Measurements from ENCODE around the gene MSH5. TPM values are rescaled to one million over a fixed set of nuclear protein-coding genes. Genes with fewer than 3 reads are reported as not detected.

The MSH5 gene
- total and polyA plus RNA-seq, 9 donors = 4.8 to 19.1 (median 9.1) TPM

DNA sequence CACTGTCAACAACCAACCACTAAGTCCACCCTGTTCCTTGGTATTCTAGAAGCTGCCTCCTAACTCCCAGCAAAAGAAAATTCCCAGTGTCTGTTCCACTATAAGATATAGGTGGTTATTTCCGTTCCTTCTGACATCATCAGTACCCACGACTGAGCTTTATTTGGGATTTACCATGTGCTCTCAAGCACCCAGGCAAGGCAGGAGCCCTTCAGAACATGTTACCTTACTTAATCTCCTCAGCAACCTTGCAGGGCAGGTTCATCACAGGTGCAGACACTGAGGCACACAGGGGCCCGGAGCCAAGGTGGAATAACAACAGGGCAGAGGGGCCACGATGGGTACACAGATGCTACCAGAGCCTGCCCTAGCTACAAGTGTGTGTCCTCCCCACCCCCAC, 47.5 kb upstream of the MSH5 start:
- H3K4me3 ChIP-seq = no peak overlapping the region
- WGBS, 3 donors = 82 to 86% (median 86%) methylated on average over 4 of the region's 4 CpGs
- no peak overlapping the region for H3K27ac ChIP-seq
- no peaks in the 10 kb centered on the region for H3K36me3 ChIP-seq
- TF ChIP-seq, protein P1, sequence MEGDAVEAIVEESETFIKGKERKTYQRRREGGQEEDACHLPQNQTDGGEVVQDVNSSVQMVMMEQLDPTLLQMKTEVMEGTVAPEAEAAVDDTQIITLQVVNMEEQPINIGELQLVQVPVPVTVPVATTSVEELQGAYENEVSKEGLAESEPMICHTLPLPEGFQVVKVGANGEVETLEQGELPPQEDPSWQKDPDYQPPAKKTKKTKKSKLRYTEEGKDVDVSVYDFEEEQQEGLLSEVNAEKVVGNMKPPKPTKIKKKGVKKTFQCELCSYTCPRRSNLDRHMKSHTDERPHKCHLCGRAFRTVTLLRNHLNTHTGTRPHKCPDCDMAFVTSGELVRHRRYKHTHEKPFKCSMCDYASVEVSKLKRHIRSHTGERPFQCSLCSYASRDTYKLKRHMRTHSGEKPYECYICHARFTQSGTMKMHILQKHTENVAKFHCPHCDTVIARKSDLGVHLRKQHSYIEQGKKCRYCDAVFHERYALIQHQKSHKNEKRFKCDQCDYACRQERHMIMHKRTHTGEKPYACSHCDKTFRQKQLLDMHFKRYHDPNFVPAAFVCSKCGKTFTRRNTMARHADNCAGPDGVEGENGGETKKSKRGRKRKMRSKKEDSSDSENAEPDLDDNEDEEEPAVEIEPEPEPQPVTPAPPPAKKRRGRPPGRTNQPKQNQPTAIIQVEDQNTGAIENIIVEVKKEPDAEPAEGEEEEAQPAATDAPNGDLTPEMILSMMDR (IDR thresholded peaks at IDR 0.05) = no peak
- intact Hi-C loops (cut with DNase I) = no loop called here
- H3K9me3 ChIP-seq = no peaks in the 10 kb centered on the region
- DNase-seq = no peak
- no peaks in the 10 kb centered on the region for H3K4me1 ChIP-seq (ENCODE audit: insufficient read depth)
- H3K27me3 ChIP-seq = no peaks in the 10 kb centered on the region

DNA sequence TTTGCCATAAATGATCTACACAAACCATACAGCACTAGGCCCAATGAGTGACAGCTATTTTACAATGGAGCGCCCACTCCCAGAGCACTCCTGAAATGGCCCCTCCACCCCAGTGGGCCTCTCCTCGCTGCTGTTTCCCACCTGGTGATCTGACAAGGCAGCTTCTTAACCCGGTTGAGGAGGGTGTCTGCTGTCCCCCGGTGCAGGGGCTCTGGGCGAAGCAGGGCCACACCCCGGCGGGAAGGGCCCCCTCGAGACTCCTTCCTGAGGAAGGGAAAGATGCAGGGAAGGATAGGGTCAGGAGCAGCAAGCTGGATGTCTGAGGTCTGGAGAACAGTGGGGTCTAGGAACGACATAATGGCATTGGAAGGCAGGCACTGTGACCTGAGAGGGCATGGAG, 46.9 kb upstream of the MSH5 start:
- no peaks in the 10 kb centered on the region for H3K36me3 ChIP-seq
- no peaks in the 10 kb centered on the region for H3K27me3 ChIP-seq
- H3K4me3 ChIP-seq = no peak overlapping the region
- WGBS, 3 donors = 80 to 86% (median 83%) methylated on average over 9 of the region's 9 CpGs
- H3K9me3 ChIP-seq = no peaks in the 10 kb centered on the region
- H3K27ac ChIP-seq = no peak overlapping the region
- no peak for DNase-seq
- no peak for TF ChIP-seq POLR2A (IDR thresholded peaks at IDR 0.05)
- no peak for TF ChIP-seq EP300 (IDR thresholded peaks at IDR 0.05)
- TF ChIP-seq, protein P1 (IDR thresholded peaks at IDR 0.05) = no peak
- H3K4me1 ChIP-seq (ENCODE audit: insufficient read depth) = no peaks in the 10 kb centered on the region
- intact Hi-C loops (cut with DNase I) = no loop called here

- 87 to 90% (median 87%) methylated on average over 6 of the region's 6 CpGs for WGBS, 3 donors
- Histone ChIP-seq H3K36me3 (no peaks in the 10 kb centered on the region), H3K4me3 (no peak overlapping the region), H3K27ac (no peak overlapping the region), H3K4me1 (ENCODE audit: insufficient read depth) (no peaks in the 10 kb centered on the region), H3K9me3 (no peaks in the 10 kb centered on the region), H3K27me3 (no peaks in the 10 kb centered on the region)
- TF ChIP-seq POLR2A (IDR thresholded peaks at IDR 0.05) (no peak), EP300 (IDR thresholded peaks at IDR 0.05) (no peak)
- TF ChIP-seq, protein P1 (IDR thresholded peaks at IDR 0.05) = no peak
- DNase-seq = no peak
- intact Hi-C loops (cut with DNase I) = no loop called here
Observed at GRCh38 chr6:31693535-31693934, 46.3 kb upstream of the MSH5 start.

GRCh38 chr6:31697555-31697954, 42.2 kb upstream of the MSH5 start:
- intact Hi-C loops (cut with DNase I) = no loop called here
- TF ChIP-seq POLR2A (IDR thresholded peaks at IDR 0.05) = no peak
- TF ChIP-seq, protein P1 (IDR thresholded peaks at IDR 0.05) = no peak
- no peak for TF ChIP-seq EP300 (IDR thresholded peaks at IDR 0.05)
- 44 to 50% (median 46%) methylated on average over 3 of the region's 3 CpGs for WGBS, 3 donors
- DNase-seq = no peak
- no peaks in the 10 kb centered on the region for H3K36me3 ChIP-seq
- H3K4me3 ChIP-seq = no peak overlapping the region
- no peaks in the 10 kb centered on the region for H3K27me3 ChIP-seq
- no peaks in the 10 kb centered on the region for H3K9me3 ChIP-seq
- H3K4me1 ChIP-seq (ENCODE audit: insufficient read depth) = peaks cover 8% of the 10 kb centered on the region
- H3K27ac ChIP-seq = no peak overlapping the region

Data from ovary (tissue), 9 donors.